Putamen (tissue), 1 donor: Measurements from ENCODE around the gene KANK2.

Experiments
- DNase-seq: peaks from one replicate; pipeline ENCODE4 v3.0.0-alpha.2; 2016; ENCODE audit warnings: low spot score

The KANK2 gene

GRCh38 chr19:11197291-11198174 is at the start of gene KANK2:
TSS of gene KANK2 (minus strand) at chr19:11197545. CDS start at chr19:11194511, 3,034 bp downstream.
- DNase-seq = peak; percentile 70

DNA sequence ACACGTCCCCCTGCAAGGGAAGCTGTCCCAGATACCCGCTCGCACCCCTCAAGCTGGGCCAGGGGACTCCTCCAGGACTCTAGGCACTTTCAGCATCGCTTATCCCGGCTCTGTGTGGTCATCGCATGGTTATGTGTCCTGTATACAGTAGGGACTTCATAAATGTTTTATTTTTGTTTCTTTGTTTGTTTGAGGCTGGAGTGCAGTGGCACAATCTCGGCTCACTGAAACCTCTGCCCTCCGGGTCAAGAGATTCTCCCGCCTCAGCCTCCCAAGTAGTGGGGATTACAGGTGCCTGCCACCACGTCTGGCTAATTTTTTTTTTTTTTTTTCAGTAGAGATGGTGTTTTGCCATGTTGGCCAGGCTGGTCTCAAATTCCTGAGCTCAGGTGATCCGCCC is 49.6 kb upstream of the KANK2 start:
- no peak for DNase-seq

DNA sequence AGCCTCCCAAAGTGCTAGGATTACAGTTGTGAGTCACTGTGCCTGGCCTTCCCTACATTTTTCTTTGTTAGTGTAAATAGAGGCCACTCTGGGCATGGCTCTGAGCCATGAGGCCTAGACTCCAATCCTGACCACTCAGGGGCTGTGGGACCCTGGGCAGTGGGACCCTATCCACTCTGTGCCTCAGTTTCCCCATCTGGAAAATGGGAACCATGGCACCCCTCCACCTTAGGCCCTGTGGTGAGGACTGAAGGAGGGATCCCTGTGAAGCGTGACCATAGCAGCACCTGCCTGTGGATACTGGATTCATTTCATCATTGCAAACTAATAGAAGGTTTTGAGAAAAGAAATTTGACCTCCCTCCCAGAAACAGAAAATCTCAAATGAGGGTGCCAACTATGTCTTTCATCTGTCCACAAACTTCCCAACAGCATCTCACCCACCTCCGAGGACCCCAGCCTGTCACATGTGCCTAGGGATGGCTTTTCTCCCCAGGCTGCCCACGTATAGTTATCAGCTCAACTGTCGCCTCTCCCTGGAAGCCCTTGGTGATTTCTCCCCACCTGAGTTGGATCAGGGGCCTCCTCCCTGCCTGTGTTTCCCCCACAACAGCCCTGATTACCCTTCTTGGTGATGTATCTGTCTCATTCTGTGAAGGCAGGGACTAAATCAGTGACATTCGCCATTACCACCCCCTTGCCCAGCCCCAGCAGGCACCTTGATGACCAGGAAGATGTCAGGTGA is 47.7 kb upstream of the KANK2 start:
- no peak for DNase-seq

DNA sequence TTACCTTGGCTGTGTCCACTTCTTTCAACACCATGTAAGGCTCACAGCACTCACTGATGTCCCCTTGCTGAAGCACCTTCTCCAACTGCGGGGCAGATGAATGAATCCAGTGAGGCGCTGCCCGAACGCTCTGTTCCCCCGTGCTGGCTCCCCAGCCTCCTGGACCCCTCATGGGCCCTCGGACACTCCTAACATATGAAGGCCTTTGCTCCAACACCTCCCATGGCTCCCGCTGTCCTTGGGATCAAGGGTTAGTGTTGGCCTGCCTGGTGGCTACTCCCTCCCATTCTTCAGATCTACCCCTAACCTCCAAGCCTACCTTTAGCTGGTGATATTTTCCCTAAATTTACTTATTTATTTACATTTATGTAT is 46.4 kb upstream of the KANK2 start:
- no peak for DNase-seq

- peak; percentile 83 for DNase-seq
These were observed 45.8 kb upstream of the KANK2 start for GRCh38 chr19:11242864-11243797.

- DNase-seq = no peak
These were observed 44.7 kb upstream of the KANK2 start for GRCh38 chr19:11242025-11242424.

GRCh38 chr19:11240008-11240444 is 42.7 kb upstream of the KANK2 start:
- DNase-seq = no peak

DNA sequence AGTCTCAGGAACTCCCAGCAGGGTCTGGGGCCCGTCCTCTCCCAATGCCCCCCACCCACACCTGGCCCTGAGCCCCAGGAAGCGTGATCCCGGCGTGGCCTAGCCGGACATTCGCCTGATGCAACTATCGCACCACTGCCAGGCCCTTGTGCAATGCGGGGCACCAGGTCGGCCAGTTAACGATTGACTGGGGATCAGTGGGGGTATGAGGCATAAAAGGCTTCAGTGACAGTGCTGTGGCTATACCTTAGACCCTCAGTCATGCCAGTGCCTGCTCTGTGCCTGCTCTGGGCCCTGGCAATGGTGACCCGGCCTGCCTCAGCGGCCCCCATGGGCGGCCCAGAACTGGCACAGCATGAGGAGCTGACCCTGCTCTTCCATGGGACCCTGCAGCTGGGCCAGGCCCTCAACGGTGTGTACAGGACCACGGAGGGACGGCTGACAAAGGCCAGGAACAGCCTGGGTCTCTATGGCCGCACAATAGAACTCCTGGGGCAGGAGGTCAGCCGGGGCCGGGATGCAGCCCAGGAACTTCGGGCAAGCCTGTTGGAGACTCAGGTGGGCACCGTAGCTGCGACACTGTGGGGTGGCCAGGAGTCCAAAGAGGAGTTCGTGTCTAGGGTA is 42.1 kb upstream of the KANK2 start, which contains the start of gene ANGPTL8:
ANGPTL8 (plus strand) TSS at position 243 of the 624 bp plus-strand sequence; CDS start at position 262, 19 bp downstream.
- no peak for DNase-seq

GRCh38 chr19:11238781-11239376 is 41.5 kb upstream of the KANK2 start:
- no peak for DNase-seq

DNA sequence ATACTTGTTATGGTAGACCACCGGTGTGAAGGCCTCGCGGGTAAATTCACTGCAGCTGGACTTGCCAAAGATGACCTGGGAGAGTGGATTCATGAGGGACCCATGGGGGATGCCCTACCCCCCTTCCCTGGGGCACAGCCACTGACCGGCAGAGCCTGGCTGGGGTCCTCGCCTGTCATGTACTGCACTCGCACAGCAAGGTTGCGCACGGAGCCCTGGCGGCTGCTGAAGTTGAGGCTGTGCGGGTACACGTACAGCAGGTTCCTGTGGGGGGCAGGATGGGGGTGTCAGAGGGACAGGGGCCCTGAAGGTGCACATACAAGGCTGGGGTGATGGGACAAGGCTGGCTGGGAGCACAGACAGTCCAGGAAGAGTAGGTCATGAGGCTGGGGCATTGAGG is 40.7 kb upstream of the KANK2 start:
- no peak for DNase-seq

- DNase-seq = no peak
These were observed 40.0 kb upstream of the KANK2 start for GRCh38 chr19:11237321-11237720.

- DNase-seq = no peak
These were observed 39.3 kb upstream of the KANK2 start for GRCh38 chr19:11236324-11237301.

- no peak for DNase-seq
These were observed 37.2 kb upstream of the KANK2 start for GRCh38 chr19:11234486-11235075.

DNA sequence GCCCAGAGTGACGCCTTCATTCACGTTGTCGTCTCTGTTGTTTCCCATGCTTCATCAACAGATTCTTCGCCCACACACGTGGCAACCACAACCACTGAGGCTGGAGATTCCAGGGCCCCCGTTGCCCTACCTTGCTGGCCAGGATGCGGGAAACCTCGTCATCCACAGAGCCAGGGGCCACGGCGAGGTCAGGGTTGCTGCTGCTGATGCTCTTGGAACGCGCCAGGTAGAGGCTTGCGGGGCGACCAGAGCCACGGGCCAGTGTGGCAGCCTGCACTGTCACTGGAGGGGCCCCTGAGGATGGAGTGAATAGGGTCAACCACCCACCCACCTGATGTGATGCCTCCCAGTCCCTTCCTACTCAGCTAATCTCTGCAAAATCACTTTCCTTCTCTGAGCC is 35.7 kb upstream of the KANK2 start:
- DNase-seq = no peak

DNA sequence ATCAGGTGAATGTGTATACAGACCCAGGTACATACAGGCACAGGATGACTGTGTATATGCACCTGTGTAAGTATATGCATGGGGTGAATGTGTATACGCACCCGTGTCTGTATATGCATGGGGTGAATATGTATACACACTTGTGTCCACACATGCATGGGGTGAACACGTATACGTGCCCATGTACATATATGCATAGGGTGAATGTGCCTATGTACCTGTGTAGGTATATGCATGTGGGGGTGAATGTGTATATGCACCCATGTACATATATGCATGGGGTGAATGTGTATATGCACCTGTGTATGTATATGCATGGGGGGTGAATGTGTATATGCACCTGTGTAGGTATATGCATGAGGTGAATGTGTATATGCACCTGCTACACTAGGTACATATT is 35.2 kb upstream of the KANK2 start:
- no peak for DNase-seq

GRCh38 chr19:11230621-11231386 is 33.5 kb upstream of the KANK2 start:
- DNase-seq = no peak

DNA sequence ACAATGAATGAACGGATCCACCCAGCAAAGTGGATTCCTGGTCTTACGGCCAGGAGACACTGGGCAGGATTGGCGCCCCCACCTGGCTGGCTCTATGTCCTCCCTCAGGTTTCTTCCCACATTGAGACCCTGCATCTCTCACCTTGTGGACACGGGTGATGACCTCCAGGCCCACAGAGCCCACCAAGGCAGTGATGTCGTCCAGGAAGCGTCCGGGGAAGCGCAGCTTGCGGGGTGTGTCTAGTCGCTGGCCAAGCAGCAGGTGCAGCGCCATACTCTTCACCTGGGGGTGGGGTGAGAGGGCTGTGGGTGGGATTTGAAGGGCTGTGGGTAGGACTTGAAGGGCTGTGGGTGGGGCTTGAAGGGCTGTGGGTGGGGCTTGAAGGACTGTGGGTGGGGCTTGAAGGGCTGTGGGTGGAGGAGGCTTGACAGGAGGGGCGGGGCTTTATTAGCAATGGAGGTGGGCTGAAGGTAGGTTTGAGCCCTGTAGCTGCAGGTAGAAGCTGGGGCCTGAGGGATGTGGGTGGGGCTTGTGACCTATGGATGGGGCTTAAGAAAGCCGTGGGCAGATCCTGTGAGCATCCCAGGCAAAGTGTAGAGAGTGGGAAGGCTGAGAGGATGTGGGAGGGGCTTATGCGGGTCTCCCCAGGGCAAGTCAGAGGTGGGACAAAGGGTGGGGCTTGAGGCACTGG is 30.0 kb upstream of the KANK2 start:
- no peak for DNase-seq

GRCh38 chr19:11226716-11227166 is 29.4 kb upstream of the KANK2 start:
- no peak for DNase-seq
